Activated CD4-positive, alpha-beta T cell treated with anti-CD3 and anti-CD28 coated beads, Interleukin-2, amount 50 U/mL, for 16 hours (primary cell): ENCODE measurements around the gene RIPOR2.

Source experiments
- DNase-seq: peaks from one replicate; pipeline ENCODE4 v3.0.0-alpha.2; 2020

RIPOR2 gene

DNA sequence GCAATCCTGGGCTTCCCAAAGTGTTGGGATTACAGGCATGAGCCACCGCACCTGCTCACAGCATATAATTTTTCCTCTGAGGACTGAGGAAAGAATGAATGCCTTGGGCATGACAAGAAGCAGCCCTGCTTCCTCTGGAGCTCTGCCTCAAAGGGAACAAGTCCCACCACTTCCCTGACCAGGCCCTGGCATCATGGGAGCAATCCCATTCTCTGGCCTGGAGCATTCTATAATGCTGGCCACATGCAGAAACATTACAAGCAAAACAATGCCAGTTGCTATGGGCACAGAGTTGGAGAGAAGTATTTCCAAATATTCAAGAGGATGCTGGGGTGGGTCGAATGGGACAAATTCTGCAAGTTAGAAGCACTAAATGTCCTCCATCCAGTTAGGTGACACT, 95.6 kb downstream of the RIPOR2 start:
- no peak for DNase-seq

DNA sequence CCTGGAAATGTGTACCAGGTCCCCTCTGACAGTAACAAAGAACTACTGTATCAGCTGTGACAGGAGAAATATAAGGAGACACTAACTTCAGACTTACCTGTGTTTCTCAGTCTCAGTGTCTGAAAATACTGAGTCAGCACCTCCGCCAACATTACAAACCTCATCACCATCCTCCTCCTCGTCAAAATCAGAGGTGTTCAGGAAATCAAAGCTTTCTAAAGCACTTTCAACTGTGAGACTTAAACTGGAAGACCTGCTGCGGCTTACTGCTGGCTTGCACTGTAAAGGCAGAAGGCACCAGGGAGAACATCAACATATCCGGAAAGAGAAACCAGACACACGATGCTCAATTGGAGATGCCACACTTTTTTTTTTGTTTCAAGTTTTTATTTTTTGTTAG, 96.8 kb downstream of the RIPOR2 start:
- no peak for DNase-seq

DNA sequence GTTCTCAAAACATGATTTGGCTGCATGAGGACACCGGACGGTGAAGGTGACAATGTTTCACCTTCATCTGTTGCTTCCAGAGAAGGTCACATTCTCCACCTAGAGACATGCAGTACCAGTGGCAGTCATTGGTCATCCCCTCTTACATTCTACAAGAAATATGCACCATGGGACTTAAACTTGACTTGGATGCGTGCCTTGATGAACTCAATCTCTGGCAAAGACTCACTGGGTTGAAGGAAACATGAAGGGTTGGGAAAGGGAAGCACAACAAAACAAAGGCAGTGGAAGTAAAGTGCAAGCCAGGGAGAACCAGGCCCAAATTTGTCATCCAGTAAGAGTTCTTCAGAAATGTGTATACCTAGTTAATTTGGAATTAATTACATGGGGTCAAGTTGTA, 97.7 kb downstream of the RIPOR2 start:
- no peak for DNase-seq

GRCh38 chr6:24836109-24836508, 99.7 kb downstream of the RIPOR2 start:
- no peak for DNase-seq

GRCh38 chr6:24833711-24834386, 101.9 kb downstream of the RIPOR2 start:
- no peak for DNase-seq

- DNase-seq, result no peak
These were observed 103.0 kb downstream of the RIPOR2 start for GRCh38 chr6:24832794-24833193.

GRCh38 chr6:24831771-24832716, 103.7 kb downstream of the RIPOR2 start:
- no peak for DNase-seq

GRCh38 chr6:24829657-24830056, 106.1 kb downstream of the RIPOR2 start:
- no peak for DNase-seq

DNA sequence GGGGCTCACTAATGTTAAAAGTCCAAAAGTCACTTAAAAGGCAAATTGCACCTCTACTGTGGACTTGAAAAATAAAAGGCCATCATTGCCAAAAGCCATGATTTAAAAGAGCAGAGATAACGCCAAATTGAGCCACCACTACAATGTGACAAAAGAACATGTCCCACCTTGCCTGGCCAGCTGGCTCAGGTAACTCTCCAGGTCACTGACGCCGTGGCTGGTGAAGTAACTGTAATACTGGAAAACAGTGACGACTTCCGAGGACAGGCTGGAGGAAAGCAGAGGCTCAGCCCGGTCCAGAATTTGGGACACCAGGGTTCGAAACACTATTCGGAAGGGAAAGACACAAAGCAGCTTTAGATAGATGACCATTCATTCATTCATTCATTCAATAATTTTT, 107.8 kb downstream of the RIPOR2 start:
- DNase-seq, result no peak

DNA sequence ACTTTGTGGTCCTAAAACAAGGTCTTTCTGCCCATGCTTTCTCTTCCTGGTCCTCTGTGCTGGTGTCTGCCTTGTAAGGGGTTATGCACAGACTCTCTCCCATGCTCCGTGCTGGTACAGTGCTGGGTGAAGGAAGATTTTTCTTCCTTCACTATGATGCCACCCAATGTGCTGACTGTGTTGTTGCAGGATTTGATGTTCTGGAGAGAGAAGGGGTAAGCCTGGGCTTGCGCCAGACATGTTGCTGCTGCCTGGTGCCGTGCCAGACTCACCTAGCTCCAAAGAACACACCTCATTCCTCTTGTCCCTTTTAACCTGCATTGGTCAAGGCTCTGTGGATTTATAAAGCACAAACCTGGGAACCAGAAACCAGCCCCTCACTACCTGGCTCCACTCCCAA, 108.6 kb downstream of the RIPOR2 start:
- DNase-seq, result no peak

GRCh38 chr6:24825130-24825630, 110.6 kb downstream of the RIPOR2 start:
- DNase-seq, result no peak

DNA sequence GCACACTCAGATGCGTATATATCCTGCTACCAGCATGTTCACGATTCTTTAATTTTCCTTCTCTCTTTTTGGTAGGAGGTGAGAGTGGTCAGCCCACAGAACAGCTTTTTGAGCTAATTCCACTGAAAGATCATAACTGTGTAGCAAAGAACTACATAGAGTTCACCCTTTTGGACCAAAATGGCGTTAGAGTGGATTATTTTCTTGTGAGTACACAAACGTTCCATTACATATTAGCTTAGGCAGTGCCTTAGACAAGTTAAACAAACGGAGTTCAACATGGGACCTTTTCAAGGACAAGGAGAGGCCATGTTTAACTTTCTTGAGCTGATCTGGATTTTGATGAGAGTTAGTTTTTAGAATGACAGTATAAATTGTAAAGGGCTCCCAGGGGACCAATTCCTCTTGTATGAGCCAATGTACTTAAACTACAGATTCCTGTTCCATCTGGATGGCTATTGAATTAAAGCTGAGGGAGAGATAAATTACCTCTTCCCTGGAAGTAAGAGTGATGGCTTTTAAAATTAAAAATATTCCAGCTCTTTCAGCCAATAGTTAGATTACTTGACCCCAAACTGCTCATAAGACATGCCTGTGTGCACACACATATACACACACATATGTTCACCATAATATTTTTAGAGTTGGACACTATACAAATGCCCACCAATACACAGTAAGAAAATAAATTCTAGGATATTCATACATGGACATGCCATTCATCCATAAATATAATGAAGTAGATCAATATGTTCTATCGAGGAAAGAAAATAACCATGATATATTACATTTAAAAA, 111.4 kb downstream of the RIPOR2 start:
- DNase-seq, result no peak

- no peak for DNase-seq
These were observed 112.6 kb downstream of the RIPOR2 start for GRCh38 chr6:24823185-24823584.

DNA sequence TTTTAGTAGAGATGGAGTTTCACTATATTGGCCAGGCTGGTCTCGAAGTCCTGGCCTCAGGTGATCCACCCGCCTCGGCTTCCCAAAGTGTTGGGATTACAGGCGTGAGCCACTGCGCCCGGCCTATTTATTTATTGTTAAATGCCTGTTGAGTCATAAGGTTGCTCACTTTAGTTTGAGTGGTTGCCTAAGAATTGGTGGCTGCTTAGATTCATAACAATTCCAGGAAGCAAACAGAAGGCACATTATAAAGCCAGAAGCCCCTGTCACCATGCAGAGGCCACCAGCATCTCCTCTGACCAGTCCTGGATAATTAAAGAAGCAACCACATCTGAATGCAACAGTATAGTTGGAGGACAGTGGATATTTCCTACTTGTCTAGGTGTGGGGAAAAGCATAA, 113.1 kb downstream of the RIPOR2 start:
- DNase-seq, result no peak

DNA sequence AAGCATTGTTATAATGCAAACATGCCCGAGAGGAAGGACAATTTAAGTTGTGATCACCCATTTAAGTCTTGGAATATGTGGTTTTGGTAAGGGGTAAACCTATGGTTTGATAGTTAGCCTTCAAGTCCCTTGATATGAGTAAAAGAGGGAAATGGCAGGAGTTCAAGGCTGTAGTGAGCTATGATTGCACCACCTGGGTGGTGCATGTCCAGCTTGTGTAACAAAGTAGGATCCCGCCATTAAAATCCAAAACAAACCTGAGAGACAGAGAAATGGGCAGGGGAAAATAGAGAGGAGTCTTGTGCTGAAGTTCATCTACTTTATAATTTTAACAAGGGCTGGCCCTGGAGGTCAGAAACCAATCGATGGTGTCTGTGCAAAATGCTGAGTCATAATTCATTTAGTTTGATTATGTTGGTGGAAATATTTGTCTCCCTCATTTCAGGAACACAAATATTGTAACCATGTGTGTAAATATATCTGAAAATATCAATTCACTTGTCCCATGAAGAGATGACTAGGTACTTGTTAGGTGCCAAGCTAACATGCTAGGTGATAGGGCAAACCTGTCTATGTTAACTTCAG, 113.8 kb downstream of the RIPOR2 start:
- no peak for DNase-seq

DNA sequence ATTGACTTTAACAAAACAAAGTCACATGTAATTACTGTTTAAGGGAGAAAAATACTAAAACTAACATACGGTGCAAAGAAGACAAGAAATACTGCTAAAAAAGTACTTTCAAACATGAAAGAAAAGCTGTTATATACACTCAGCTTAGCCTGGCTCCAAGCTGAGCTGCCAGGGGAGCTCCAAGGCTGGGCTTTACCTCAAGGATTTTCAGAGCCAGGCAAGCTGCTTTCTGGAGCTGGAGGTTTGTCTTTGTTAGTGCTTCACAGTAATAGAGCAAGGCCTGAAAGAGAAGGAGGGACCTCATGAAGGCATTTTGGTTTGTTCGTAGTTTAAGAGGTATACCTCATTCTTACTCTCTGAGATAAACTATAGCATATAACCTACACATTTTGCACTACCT, 117.4 kb downstream of the RIPOR2 start:
- DNase-seq, result no peak

GRCh38 chr6:24809728-24810127, 126.0 kb downstream of the RIPOR2 start:
- no peak for DNase-seq

DNA sequence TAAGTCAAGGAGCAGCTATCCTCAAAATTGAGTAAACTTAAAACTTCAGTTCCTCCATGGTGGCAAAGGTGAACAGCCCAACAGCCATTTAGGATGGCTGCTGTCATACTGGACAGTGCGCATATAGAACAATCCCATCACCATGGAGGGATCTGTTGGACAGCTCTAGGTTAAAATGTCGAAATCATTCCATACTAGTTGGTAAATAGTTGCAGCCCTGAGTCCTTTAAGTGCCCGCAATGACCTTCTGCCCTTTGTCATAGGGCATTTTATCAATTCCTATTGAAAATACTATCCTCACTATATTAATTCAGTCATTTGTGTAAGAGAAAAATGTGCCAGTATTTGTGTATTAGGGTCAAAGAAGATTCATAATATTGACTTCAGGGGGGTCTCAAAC, 128.2 kb downstream of the RIPOR2 start:
- no peak for DNase-seq

DNA sequence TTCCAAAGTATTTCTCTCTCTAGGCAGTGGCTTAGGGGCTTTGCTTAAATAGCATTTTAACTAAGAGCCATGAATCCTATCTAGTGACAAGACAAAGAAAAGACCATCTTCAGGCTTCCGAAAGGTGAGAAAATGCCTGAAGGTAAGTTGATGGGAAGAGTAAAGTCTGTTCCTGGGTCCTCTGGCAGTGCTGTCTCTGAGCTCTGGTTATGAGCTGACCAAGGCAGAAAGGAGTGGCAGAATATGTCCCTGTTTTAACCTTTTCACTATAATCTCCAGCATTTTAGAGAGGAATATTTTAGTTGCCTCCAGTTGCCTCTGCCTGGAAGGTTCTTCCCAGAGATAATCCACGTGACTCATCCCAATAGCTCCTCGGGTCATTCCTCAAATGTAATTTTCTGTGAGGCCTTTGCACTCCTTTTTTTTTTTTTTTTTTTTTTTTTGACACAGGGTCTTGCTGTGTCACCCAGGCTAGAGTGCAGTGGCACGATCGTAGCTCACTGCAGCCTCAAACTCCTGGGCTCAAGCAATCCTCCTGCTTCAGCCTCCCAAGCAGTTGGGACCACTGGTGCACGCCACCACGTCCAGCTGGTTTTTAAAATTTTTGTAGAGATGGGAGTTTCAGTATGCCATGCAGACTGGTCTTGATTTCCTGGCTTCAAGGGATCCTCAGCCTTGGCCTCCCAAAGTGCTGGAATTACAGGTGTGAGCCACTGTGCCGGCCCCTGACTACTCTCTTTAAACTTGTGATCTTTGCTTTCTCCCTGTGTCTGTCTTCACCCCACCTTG, 133.3 kb downstream of the RIPOR2 start:
- DNase-seq, result no peak

DNA sequence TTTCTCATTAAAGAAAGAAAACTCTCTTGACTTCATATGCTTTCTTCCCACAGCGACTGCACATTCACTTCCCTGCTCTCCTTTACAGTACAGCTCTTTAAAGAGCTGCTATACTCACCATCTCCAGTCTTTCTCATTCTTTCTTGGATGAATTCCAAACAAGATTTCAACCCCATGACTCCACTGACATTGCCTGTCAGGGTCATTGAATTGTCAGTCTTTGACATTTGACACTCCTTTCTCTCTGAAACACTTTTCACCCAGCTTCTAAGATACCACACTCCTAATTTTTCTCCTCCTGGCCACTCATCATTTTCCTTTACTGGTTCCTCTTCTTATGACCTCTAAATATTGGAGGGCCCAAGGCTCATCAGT, 136.2 kb downstream of the RIPOR2 start:
- no peak for DNase-seq

DNA sequence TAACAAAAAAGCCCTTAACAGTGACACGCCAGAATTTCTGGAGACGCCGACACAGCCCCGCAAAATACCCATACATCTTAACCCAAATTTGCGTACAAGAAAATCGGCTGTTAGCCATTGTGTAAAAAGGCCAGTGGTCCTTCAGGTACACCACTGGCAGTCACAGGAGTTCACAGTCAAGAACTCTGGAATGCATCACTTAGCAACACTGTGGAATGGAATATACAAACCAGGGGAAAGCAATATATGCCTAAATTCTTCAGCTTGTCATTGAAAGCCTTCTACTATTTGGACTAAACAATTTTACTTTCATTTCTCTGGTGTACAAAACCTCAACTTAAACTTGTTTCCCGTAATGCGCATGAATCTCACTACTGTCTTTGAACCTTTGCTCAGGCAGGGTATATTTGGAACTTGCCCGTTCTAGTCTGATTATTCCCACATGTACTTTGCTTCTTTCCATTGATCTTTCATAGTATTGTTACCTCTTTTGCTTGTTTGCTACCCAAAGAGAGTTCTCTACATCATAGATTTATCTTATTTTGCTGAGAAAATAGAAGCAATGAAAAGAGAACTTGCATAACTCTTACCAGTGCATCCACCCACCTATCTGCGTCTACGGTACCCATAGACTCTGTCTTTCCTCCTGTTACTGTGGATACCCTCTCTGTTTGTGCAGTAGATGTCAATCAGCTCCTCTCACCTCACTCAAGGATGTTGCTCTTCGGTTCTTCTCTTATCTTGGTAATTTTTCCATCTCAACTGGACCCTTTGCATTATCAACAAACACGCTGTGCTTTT, 136.8 kb downstream of the RIPOR2 start, which contains the start of gene ARMH2:
Gene ARMH2, minus strand, starts transcription at position 178 of the 801 bp plus-strand sequence. Its CDS starts 60 bp downstream, at position 118.
- DNase-seq, result no peak
